GM19351 (cell line): Measurements from ENCODE around the gene KNDC1.
A peak's percentile ranks its signal among the peaks of the same experiment; 100 is the strongest.

Source experiments
- ATAC-seq: cut with Tn5 transposase; IDR thresholded peaks from one replicate; pipeline ENCODE4 v1.9.1; 2021; ENCODE audit warnings: mild to moderate bottlenecking, moderate library complexity; ENCODE audit not compliant: unreplicated experiment

Gene KNDC1

DNA sequence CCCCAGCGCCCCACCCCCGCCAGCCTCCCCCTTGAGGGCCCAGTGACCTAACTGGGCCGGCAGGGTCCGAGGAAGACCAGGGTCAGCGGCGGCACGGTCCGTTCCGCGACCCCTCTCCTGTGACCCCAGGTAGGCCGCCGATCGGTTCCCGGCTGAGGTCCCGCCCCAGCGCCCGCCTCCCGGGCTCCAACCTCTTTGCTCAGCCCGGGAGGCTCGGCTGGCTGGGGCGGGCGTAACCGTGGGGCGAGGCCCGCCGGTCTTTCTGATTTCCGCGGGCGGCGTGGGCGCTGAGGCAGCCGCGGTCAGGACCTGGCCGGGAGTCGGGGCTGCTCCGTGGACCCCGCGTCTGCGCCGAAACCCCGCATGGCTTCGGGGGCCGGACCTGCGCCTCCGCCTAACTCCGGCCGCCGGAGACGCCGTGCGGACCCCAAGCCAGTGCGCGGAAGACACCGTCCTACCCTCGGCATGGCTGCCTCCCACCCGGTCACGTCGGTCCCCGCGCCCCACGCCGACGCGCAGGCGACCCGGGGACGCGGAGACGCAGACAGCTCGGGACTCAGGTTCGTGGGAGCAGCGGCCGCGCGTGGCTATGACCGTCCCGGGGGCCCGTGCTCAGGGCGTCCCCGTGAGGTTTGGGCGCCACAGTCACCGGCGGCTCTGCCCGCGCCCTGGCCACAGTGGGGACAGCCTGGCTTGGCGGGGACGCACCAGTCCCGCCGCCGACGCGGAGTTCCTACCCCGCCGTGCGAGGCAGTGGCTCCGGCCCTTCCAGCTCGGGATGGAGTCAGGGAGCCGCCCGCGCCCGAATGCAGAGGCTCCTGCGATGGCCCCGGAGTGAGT is 76.6 kb downstream of the KNDC1 start:
- no peak for ATAC-seq

DNA sequence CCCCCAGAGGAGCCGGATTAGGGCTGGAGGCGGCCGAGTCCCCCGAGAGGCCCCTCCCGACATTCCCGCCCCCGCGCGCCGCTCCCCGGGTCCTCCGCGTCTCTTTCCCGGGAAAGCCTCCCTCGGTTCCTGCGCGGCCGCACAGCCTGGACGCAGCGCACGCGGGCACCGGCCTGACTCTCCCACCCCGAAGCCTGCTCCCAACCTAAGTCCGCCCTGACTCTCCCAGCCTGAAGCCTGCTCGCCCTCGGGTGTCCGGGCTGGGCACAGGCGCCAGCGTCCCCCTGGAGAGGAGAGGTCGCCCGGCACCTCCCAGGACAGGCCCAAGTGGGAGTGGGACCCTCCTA is 77.2 kb downstream of the KNDC1 start:
- ATAC-seq = no peak

DNA sequence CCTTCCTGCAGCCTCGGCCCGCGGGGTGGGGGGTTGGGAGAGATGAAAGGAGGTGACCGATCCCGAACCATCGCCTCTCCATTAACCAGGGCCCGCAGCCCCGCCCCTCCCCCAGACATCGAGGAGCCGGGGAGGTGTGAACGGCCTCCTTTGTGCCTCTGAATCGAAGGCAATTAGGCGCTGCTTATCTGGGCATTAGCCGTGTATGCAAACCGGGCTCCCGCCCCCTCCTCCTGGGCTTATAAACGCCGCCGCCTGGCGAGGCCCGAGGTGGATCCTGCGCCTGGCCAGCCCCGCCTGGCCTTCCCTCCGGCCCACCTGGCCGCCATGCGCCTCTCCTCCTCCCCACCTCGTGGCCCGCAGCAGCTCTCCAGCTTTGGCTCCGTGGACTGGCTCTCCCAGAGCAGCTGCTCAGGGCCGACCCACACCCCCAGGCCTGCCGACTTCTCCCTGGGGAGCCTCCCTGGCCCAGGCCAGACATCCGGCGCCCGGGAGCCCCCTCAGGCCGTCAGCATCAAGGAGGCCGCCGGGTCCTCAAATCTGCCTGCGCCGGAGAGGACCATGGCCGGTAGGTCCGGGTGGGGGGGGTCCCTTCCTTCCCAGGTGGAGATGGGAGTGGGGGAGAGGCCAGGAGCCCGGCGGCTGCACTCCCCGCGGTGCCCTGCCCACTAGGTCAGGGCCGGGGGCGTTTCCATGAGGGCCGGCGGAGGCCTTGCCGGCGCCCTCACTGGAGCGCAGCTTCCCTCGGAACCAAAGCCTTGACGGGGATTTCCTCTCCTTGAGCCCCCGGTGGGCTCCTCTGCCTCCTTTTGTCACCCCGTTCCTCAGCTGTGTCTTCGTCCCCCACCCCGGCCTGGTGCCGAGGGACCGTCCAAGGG is 77.8 kb downstream of the KNDC1 start, which contains the start of gene VENTX:
VENTX (plus strand) TSS at position 268 of the 878 bp plus-strand sequence; CDS start at position 328, 60 bp downstream.
- ATAC-seq = no peak

DNA sequence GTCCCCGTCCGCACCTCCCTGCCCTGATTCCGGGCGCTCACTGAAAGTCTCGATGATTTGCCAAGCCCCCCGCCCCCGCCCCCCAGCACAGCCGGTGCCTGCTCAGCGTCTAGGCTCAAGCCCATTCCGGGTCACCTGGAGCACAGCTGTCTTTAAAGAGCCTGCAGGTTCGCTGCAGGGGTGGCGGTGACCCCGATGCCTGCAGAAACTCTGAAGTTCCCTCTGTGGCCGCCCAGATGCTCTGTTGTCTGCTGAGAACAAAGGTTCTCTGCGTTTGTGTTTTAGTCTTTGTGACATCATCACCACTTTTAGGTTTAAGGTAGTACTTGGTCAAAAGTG is 78.4 kb downstream of the KNDC1 start:
- ATAC-seq = no peak

DNA sequence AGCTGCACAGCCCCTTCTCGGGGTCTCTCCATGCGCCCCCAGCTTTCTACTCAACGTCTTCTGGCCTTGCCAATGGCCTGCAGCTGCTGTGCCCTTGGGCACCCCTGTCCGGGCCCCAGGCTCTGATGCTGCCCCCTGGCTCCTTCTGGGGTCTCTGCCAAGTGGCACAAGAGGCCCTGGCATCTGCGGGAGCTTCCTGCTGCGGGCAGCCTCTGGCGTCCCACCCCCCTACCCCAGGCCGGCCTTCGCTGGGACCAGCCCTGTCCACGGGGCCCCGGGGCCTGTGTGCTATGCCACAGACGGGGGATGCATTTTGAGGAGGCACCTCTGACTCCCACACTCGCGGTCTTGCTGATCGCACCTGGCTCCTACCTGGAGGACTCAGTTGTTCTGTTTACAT is 80.0 kb downstream of the KNDC1 start:
- ATAC-seq = no peak

DNA sequence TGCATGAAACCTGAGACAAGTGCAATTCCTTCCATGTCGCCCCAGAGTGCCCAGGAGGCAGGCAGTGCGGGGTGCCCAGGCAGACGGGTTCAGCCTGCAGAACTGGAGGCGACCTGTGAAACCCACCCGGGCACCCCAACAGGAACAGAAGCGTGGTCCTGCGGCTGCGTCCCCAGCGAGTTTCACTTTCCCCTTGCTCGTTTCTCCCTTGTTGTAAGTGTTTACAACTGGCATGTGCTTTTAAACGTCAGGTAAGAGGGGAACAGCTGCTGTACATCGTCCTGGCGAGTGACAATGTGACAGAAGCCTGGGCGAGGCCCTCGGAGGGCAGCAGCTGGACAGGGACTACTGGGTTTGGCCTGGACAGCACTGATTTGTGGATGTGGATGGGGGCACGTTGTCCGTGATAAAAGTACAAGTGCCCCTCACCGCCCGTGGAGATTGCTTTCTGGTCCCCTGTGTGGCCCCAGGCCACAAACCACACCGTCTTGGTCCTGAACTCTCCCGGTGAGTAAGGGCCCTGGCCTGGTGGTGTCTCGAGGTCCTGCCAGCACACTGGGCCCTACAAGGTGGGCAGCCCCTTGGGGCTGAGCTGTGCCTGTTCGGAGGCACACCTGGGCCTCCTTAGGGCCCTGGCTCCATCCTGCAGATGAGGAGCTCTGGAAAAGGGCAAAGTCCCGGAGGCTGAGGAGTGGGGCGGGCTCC is 81.6 kb downstream of the KNDC1 start:
- peak; percentile 57 for ATAC-seq

DNA sequence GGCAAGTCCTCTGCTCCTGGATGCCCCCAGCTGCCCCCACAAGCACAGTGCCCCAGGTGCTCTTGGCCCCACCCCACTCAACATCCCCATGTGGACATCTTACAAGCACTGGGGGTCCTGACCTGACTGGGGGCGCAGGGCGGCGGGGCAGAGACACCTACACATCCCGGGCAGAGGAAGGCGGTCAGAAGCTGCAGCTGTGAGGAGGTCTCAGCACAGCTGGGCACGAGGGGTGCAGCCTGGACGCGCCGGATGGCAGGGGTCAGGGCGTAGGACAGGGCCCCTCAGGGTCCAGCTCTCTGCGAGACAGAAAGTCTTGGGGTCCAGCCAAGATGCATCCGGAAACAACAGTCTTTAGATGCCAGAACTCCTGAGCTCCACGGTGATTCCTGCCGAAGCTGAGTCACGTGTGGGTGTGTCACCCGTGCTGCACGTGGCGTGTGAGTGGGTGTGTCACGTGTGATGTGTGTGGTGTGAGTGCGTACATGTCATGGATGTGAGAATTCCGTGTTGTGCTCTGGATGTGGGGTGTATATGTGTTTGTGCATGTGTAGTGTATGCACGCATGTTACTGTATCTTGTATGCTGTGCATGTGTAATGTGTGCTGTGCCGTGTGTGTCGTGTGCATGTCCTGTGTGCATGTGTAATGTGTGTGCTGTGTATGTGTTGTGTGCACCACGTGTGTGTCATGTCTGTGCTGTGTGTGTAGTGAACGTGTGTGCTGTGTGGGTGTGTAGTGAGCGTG is 82.8 kb downstream of the KNDC1 start:
- ATAC-seq = no peak

DNA sequence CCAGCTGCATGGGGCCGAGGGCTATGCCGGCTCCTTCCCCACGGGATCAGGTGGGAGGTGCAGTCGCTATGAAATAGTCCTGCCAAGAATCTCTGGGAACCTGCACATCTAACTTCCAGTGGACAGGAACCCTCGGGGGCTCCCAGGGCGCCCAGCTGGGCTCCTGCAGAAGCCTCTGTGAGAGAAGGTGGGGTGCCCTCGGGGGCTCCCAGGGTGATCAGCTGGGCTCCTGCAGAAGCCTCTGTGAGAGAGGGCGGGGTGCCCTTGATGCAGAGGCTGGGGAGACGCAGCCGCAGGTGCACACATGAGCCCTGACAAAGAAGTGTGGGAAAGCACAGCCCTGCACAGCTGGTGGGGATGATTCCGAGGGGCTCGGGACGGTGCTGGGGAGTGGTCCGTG is 83.6 kb downstream of the KNDC1 start:
- ATAC-seq = no peak

DNA sequence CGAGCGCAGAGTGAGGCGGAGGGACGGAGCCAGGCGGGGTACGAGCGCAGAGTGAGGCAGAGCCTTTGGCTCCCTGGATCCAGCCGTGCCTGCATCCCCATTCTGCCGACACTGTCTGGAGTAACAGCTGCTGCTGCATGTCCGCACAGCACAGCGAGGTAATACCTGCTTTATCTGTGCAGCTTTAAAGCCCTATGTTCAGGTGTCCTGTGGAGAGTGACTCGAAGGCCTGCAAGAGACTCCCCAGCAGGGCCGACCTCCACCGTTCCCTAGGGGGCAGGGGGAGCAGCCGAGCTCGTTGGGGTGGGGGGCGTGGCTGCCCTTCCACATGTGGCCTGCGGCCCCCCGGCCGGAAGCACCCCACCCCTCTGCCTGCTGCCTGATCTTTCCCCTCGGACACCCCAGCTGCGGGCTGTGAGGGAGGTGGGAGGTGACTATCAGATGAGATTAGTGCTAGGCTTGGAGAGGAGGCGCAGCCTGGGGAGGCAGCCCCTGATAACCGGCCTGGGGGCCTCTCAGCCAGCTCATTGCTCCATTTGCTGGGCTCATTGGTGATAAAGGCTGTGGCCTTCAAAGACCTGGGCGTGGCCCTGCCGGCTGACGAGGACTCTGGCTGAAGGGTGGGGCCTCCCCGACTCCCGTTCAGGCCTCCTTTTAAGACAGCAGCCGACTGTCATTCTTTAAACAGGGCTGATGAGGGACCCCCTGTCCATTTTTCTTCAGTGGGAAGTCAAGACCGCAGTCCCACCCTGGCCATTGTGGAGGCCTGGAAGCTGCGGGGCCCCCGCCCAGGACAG is 85.6 kb downstream of the KNDC1 start:
- no peak for ATAC-seq

DNA sequence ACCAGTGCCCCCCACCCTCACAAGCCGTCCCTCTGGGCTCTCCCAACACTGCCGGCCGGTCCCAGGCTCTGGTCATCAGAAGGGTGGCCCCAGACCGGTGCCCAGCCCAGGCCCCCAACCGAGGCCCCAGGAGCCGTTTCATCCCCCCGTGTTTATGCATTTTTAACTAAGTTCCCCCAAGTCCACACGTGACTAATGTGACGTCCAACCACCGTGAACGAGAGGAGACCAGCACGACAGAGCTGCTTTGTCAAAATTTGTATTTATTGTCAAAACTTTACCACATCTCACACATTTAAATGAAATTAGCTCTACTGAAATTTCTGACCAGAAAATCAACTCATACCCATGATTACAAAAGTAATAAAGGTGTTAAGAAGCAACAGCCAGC is 86.2 kb downstream of the KNDC1 start:
- no peak for ATAC-seq

DNA sequence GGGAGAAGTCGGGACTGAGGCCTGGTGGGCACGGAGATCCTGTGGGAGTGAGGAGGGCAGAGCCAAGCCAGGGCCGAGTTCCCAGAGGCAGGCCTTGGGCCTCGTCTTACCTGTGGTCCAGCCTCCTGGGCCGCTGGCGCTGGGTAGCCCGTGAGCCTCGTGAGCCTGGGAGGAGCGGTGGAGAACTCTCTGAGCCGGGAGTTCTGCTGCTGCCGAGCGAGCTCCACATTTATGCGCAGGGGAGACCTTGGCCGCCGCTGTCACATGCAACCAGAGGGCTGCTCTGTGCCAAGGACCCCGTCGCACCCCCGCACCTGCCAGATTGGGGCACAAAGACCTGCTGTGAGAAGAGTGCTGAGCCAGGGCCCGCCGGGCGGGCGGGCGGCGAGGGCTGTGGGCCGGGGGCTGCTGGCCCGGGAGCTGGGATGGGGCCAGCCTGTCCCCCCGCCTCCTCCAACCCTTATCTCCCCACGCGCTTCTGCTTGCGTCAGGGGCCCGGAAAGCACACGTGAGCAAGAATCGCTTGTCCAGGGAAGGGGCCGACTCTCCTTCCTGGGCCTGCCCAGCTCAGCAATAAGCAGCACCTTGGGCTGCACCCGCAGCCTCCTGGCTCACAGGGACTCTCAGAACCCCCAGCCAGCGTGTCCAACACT is 87.8 kb downstream of the KNDC1 start:
- no peak for ATAC-seq

DNA sequence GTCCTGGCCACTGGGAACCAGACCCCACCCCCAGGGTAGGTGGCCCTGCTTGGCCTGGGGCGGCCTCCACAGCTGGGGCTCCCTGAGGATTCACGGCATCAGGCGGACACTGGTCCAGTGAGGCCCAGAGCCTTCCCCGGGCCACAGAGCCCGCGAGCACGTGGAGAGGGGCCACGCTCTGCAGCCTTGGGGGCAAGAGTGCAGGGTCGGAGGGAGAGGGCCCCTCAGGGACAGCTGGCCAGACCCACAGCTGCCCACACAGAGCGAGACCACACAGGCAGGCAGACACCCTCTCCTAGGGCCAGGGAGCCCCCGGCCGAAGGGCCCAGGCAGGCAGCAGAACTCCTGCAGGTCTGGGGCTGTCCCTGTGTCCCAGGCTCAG is 88.3 kb downstream of the KNDC1 start:
- ATAC-seq = no peak

DNA sequence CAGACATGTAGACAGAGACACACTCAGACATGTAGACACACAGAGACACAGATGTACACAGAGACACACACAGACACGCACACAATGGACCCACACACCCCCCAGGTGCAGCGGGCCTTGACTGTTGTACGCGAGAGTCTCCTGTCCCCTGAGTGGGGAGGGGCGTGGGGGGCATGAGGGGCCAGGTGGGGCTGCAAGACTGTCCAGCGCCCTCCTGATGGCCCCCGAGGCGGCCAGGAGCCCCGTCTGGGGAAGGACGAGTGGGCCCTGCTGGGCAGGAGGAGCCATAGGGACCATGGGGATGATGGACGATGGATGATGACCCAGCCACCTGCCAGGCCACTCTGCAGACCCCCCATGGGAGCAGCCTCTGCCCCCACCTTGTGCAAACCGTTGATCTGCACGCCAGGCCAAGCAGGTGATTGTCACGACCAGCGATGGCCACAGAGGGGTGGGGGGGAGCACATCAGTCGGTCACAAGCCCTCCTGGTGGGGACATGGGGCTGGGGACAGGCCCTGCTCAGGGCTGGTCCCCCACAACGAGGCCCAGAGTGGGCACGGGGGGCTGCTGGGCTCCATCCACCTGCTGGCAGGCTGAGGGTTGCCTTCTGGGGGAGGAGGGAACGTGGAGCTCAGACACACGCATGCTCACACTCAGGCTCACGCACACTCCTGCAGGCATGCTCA is 89.2 kb downstream of the KNDC1 start:
- ATAC-seq = no peak

DNA sequence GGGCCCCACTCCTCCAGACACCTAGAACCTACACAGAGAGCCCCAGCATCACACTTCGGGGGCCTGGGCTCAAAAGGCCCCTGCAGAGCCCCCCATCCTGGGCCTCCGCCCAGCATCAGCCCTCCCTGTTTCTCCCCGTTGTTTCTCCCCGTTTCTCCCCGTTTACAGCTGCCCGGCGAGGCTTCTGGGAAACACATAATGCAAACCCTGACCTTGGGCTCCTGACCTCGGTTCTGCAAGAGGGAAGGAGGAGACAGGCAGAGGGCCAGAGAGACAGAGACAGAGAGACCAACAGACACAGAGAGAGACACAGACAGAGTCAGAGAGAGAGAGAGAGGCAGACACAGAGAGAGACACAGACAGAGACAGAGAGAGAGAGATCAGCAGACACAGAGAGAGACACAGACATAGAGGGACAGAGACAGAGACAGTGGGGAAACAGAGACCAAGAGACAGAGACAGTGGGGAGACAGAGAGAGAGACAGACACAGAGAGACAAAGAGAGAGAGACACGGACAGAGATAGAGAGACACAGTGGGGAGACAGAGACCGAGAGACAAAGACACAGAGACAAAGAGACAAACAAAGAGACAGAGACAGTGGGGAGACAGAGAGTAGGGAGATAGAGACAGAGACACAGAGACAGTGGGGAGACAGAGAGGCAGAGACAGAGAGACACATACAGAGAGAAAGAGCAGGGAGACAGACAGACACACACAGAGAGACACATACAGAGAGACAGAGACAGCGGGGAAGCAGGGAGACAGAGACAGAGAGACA is 90.1 kb downstream of the KNDC1 start:
- no peak for ATAC-seq

DNA sequence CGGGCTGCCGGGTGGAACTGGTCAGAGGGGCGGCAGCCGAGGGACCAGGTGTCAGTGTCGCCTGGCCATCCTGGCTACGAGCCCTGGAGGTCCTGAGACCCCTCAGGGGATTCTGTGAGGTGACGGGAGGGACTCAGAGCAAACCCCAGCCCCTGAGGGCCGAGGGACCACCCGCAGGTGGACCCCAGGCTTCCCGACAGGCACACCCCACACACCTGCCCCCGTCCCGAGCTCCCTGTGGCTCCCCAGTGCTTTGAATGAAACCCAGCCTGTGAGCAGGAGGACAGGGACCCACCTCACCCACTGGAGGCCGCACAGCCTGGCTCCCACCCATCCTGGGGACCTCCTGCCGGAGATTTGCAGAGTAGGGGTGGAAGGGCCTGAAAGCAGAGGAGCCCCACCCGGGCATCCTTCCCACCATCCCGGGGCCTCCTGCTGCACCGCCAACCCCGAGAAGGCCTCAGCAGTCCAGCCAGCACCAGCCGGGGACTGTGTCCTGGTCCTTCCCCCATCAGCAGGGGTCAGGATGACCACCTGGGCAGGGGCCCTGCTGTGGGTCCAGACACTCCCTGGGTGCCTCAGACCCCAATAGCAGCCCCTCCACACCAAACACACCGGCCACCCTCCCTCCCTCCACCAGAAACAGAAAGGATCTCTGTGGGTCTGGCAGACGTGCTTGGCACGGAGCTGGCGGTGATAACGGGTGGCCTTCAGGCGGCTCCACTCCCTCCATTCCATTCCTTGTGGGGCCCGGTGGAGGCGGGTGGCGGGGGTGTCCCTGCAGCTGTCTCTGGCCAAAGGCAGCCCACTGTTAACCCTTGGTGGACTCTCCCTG is 91.6 kb downstream of the KNDC1 start:
- ATAC-seq = no peak

DNA sequence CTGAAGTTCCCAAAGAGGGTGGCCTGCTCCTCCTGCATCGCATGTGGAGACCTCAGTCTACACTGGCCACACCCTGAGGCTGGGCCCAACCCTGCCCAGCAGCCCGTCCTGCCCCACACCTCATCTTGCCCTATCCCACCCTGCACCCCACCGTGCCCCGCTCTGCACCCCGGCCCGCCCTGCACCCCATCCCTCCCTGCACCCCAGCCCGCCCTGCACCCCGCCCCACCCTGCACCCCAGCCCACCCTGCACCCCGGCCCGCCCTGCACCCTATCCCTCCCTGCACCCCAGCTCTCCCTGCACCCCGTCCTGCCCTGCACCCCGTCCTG is 92.2 kb downstream of the KNDC1 start:
- no peak for ATAC-seq

DNA sequence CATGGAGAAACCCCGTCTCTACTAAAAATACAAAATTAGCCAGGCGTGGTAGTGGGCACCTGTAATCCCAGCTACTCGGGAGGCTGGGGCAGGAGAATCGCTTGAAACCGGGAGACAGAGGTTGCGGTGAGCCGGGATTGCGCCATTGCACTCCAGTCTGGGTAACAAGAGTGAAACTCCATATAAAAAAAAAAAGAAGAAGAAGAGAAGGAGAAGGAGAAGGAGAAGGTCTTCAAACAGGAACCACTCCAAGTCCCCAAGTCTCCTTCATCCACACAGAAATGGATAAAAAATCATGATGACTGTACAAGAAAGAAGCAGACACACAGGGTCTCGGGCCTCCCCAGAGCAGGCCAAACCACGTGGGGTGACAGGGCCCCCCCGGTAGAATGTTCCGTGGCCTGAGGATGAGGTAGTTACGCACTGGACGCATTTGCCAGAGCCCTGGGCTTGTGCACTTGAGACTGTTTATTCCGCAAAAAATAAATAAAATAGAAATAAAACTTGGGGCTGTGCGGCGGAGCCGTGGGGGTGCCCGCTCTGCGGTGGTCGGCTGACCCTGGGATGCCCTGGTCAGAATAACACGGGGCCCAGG is 93.4 kb downstream of the KNDC1 start:
- no peak for ATAC-seq
